Mesendoderm (in vitro differentiated cells): ENCODE measurements around the gene FRMD3.

Experiments used
- DNase-seq: peaks from one replicate; pipeline ENCODE4 v3.0.0; 2013
- H2AK5ac ChIP-seq: 2 replicates; pipeline ENCODE4 v1.6.1; 2013; ENCODE audit warnings: low read length, inconsistent platforms
- H2BK120ac ChIP-seq: 2 replicates; pipeline ENCODE4 v1.6.1; 2013; ENCODE audit warnings: low read depth, mild to moderate bottlenecking, low read length, moderate library complexity, mixed read lengths
- H2BK15ac ChIP-seq: replicated peaks from 2 replicates; pipeline ENCODE4 v1.6.1; 2013; ENCODE audit warnings: low read depth, mild to moderate bottlenecking, moderate library complexity
- H2BK5ac ChIP-seq: 2 replicates; pipeline ENCODE4 v1.6.1; 2013; ENCODE audit warnings: low read length, inconsistent platforms
- H3K18ac ChIP-seq: 2 replicates; pipeline ENCODE4 v1.6.1; 2013; ENCODE audit warnings: mild to moderate bottlenecking, low read length, mixed read lengths
- H3K23ac ChIP-seq: one replicate; pipeline ENCODE4 v1.6.1; 2013; ENCODE audit warnings: low read length
- H3K27ac ChIP-seq: 2 replicates; pipeline ENCODE4 v1.5.1; 2013; ENCODE audit warnings: low read depth, mild to moderate bottlenecking, inconsistent platforms, low read length, moderate library complexity
- H3K27me3 ChIP-seq: 2 replicates; pipeline ENCODE4 v1.6.1; 2013; ENCODE audit warnings: low read length, control low read depth, mild to moderate bottlenecking, inconsistent platforms; ENCODE audit not compliant: insufficient read depth, poor library complexity
- H3K36me3 ChIP-seq: 2 replicates; pipeline ENCODE4 v1.6.1; 2013; ENCODE audit warnings: low read length, inconsistent platforms; ENCODE audit not compliant: control insufficient read depth, insufficient read depth
- H3K4ac ChIP-seq: one replicate; pipeline ENCODE4 v1.6.1; 2013; ENCODE audit warnings: low read depth, mild to moderate bottlenecking, low read length, moderate library complexity
- H3K4me1 ChIP-seq: 2 replicates; pipeline ENCODE4 v1.6.1; 2013; ENCODE audit warnings: low read depth, low read length, inconsistent platforms; ENCODE audit not compliant: control insufficient read depth
- H3K4me2 ChIP-seq: 2 replicates; pipeline ENCODE4 v1.6.1; 2013; ENCODE audit warnings: low read length
- H3K4me3 ChIP-seq: 2 replicates; pipeline ENCODE4 v1.5.1; 2013; ENCODE audit warnings: mild to moderate bottlenecking, low read length
- H3K56ac ChIP-seq: one replicate; pipeline ENCODE4 v1.6.1; 2013; ENCODE audit warnings: low read length
- H3K79me1 ChIP-seq: 2 replicates; pipeline ENCODE4 v1.6.1; 2013; ENCODE audit warnings: low read length, inconsistent platforms
- H3K79me2 ChIP-seq: 2 replicates; pipeline ENCODE4 v1.6.1; 2013; ENCODE audit warnings: mild to moderate bottlenecking, low read length; ENCODE audit not compliant: control insufficient read depth, insufficient read depth
- H3K9ac ChIP-seq: 2 replicates; pipeline ENCODE4 v1.6.1; 2013; ENCODE audit warnings: low read length, inconsistent platforms
- H4K5ac ChIP-seq: one replicate; pipeline ENCODE4 v1.6.1; 2013; ENCODE audit warnings: low read length
- H4K8ac ChIP-seq: one replicate; pipeline ENCODE4 v1.6.1; 2013; ENCODE audit warnings: low read depth, mild to moderate bottlenecking, control low read depth, low read length, moderate library complexity
- WGBS: extraction: QIAGEN DNeasy Blood & Tissue Kit; methylation state at CpG from one replicate; pipeline ENCODE4 v1.1.7; 2013; ENCODE audit warnings: low lambda C conversion rate, missing lambda C conversion rate; ENCODE audit not compliant: insufficient coverage; ENCODE audit errors: extremely low coverage; 5-methylcytosine and 5-hydroxymethylcytosine counted together

FRMD3 gene

DNA sequence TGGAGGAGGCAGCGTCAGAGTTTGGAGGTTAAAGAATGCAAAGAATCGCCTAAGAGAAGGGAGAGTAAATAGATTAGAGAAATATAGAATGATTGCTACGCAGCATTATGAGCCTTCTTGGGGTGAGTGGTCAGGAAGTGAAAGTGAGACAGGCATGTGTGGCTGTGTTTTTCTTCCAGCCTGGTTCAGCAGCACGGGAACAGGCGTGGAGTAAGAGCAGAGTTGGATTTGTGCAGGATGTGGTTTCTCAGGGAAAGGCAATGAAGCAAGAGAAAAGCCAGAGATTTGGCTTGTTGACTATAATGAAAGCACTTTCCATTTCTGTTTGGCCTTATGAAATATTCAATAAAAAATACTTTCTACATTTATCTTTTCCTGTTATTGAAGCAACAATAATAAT, 34.3 kb upstream of the FRMD3 start:
- no peak overlapping the region for H3K4me3 ChIP-seq
- H2BK15ac ChIP-seq, result no peak overlapping the region
- no peak overlapping the region for H3K56ac ChIP-seq
- H4K8ac ChIP-seq, result no peak overlapping the region
- H3K79me2 ChIP-seq, result no peaks in the 10 kb centered on the region
- H3K4me2 ChIP-seq, result no peak overlapping the region
- H3K79me1 ChIP-seq, result no peaks in the 10 kb centered on the region
- H2BK5ac ChIP-seq, result no peak overlapping the region
- H3K27ac ChIP-seq, result no peak overlapping the region
- no peak overlapping the region for H3K23ac ChIP-seq
- H2AK5ac ChIP-seq, result no peak overlapping the region
- H3K4me1 ChIP-seq, result no peaks in the 10 kb centered on the region
- H3K18ac ChIP-seq, result no peak overlapping the region
- DNase-seq, result no peak
- no peak overlapping the region for H2BK120ac ChIP-seq
- H3K9ac ChIP-seq, result no peak overlapping the region
- WGBS, result no CpG with 5 or more reads among the region's 5 CpGs
- H4K5ac ChIP-seq, result no peak overlapping the region
- H3K36me3 ChIP-seq, result no peaks in the 10 kb centered on the region
- no peak overlapping the region for H3K4ac ChIP-seq
- H3K27me3 ChIP-seq, result peaks cover 2% of the 10 kb centered on the region

DNA sequence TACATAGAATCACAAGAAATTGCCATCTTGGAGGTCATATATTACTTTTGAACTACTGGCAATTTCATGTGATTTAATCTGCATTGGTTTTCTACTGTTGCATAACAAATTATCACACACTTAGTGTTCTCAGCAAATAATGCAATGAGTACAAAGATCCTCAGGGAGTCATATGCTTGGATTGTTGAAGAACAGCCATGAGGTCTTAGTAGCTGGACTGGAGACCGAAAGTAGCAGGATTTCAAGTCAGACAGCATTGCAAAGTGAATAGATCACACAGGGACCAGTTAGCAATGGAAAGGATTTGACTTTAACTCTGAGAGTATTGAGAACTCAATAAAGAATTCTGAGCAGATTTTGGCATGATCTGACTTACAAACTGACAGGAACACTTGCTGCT, 32.2 kb upstream of the FRMD3 start:
- Histone ChIP-seq H3K23ac (no peak overlapping the region), H2BK120ac (no peak overlapping the region), H2BK15ac (no peak overlapping the region), H3K56ac (no peak overlapping the region), H3K79me2 (no peaks in the 10 kb centered on the region), H2BK5ac (no peak overlapping the region), H4K8ac (no peak overlapping the region), H3K9ac (no peak overlapping the region), H3K27me3 (peaks cover 2% of the 10 kb centered on the region), H3K4ac (no peak overlapping the region), H3K36me3 (no peaks in the 10 kb centered on the region), H3K4me2 (no peak overlapping the region), H3K4me3 (no peak overlapping the region), H3K4me1 (no peaks in the 10 kb centered on the region), H4K5ac (no peak overlapping the region), H3K18ac (no peak overlapping the region), H3K27ac (no peak overlapping the region), H2AK5ac (no peak overlapping the region), H3K79me1 (no peaks in the 10 kb centered on the region)
- DNase-seq, result no peak
- WGBS, result no CpG with 5 or more reads among the region's 1 CpG

GRCh38 chr9:83569326-83569725, 31.1 kb upstream of the FRMD3 start:
- DNase-seq, result no peak

DNA sequence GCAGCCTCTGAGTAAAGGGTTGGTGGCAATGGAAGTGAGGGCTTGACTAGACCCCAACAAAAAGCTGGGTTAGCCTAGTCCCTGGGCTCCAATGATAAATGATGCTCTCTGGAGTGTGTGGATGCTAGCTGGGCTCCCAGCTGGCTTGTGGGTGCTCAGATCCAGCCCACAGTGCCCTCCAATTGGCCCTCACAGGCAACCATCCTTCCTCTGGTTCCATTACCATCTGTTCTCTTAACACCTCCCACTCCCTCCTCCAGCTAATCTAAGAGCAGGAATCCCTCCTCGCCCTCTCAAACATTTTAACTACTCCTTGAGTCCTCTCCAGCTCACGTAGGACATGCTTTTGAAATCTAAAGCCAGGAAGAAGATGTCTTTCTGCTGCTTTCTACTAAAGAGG, 25.2 kb upstream of the FRMD3 start:
- Histone ChIP-seq H2BK15ac (no peak overlapping the region), H4K5ac (no peak overlapping the region), H3K23ac (no peak overlapping the region), H3K4me2 (no peak overlapping the region), H3K79me2 (no peaks in the 10 kb centered on the region), H2AK5ac (no peak overlapping the region), H3K9ac (no peak overlapping the region), H3K4ac (no peak overlapping the region), H3K56ac (no peak overlapping the region), H3K79me1 (no peaks in the 10 kb centered on the region), H2BK5ac (no peak overlapping the region), H3K27ac (no peak overlapping the region), H3K4me3 (no peak overlapping the region), H2BK120ac (no peak overlapping the region), H3K36me3 (no peaks in the 10 kb centered on the region), H3K27me3 (no peaks in the 10 kb centered on the region), H3K18ac (no peak overlapping the region), H4K8ac (no peak overlapping the region), H3K4me1 (no peaks in the 10 kb centered on the region)
- DNase-seq, result no peak
- WGBS, result no CpG with 5 or more reads among the region's 2 CpGs

More at GRCh38 chr9:83569326-83569725, 31.1 kb upstream of the FRMD3 start:
- H3K79me2 ChIP-seq, result no peaks in the 10 kb centered on the region
- H3K27ac ChIP-seq, result no peak overlapping the region
- H2BK5ac ChIP-seq, result no peak overlapping the region
- no peak overlapping the region for H3K18ac ChIP-seq
- no peak overlapping the region for H4K8ac ChIP-seq
- H3K9ac ChIP-seq, result no peak overlapping the region
- H4K5ac ChIP-seq, result no peak overlapping the region
- WGBS, result no CpG with 5 or more reads among the region's 2 CpGs
- H3K4me2 ChIP-seq, result no peak overlapping the region
- no peak overlapping the region for H3K4ac ChIP-seq
- no peaks in the 10 kb centered on the region for H3K79me1 ChIP-seq
- no peak overlapping the region for H2AK5ac ChIP-seq
- H2BK15ac ChIP-seq, result no peak overlapping the region
- H3K23ac ChIP-seq, result no peak overlapping the region
- no peaks in the 10 kb centered on the region for H3K36me3 ChIP-seq
- peaks cover 2% of the 10 kb centered on the region for H3K27me3 ChIP-seq
- no peaks in the 10 kb centered on the region for H3K4me1 ChIP-seq
- H2BK120ac ChIP-seq, result no peak overlapping the region
- H3K56ac ChIP-seq, result no peak overlapping the region
- H3K4me3 ChIP-seq, result no peak overlapping the region

- Histone ChIP-seq H2AK5ac (no peak overlapping the region), H3K4me3 (no peak overlapping the region), H3K4me2 (no peak overlapping the region), H3K27me3 (no peaks in the 10 kb centered on the region), H3K23ac (peak overlapping the region; percentile 31), H4K8ac (no peak overlapping the region), H3K27ac (no peak overlapping the region), H4K5ac (no peak overlapping the region), H3K56ac (no peak overlapping the region), H3K36me3 (no peaks in the 10 kb centered on the region), H2BK5ac (no peak overlapping the region), H3K9ac (no peak overlapping the region), H3K79me2 (no peaks in the 10 kb centered on the region), H3K4ac (no peak overlapping the region), H2BK120ac (no peak overlapping the region), H3K4me1 (no peaks in the 10 kb centered on the region), H2BK15ac (no peak overlapping the region), H3K18ac (no peak overlapping the region), H3K79me1 (no peaks in the 10 kb centered on the region)
- WGBS, result no CpG with 5 or more reads among the region's 7 CpGs
- no peak for DNase-seq
Measured at GRCh38 chr9:83560169-83560826, 22.1 kb upstream of the FRMD3 start.

GRCh38 chr9:83557771-83558170, 19.6 kb upstream of the FRMD3 start:
- no peak overlapping the region for H3K4me3 ChIP-seq
- H3K4me1 ChIP-seq, result no peaks in the 10 kb centered on the region
- no peak overlapping the region for H3K23ac ChIP-seq
- no peaks in the 10 kb centered on the region for H3K36me3 ChIP-seq
- no peak overlapping the region for H2BK5ac ChIP-seq
- no peak overlapping the region for H4K8ac ChIP-seq
- DNase-seq, result no peak
- no peak overlapping the region for H3K27ac ChIP-seq
- H2BK15ac ChIP-seq, result no peak overlapping the region
- no peak overlapping the region for H3K4ac ChIP-seq
- H3K27me3 ChIP-seq, result no peaks in the 10 kb centered on the region
- no peaks in the 10 kb centered on the region for H3K79me1 ChIP-seq
- no peak overlapping the region for H3K18ac ChIP-seq
- H3K56ac ChIP-seq, result no peak overlapping the region
- no peak overlapping the region for H4K5ac ChIP-seq
- H3K9ac ChIP-seq, result no peak overlapping the region
- H3K79me2 ChIP-seq, result no peaks in the 10 kb centered on the region
- no peak overlapping the region for H3K4me2 ChIP-seq
- H2AK5ac ChIP-seq, result no peak overlapping the region
- no peak overlapping the region for H2BK120ac ChIP-seq
